Keratinocyte (primary cell): ENCODE results near the gene EFCAB8. TPM values are rescaled to one million over a fixed set of nuclear protein-coding genes. Genes with fewer than 3 reads are reported as not detected.

Experiments
- DNase-seq: peaks from one replicate; pipeline ENCODE4 v3.0.0-alpha.2; 2011; ENCODE audit warnings: low read depth, missing footprints, low spot score
- FAIRE-seq: peaks from 2 replicates; lab custom pipeline; 2011; peaks lifted over from hg19 to GRCh38; lab: Jason Lieb, UNC
- H2AFZ ChIP-seq: 2 replicates; pipeline ENCODE4 v1.6.0; 2012; ENCODE audit warnings: low read length, control low read depth, inconsistent platforms; ENCODE audit not compliant: control insufficient read depth
- H3K27ac ChIP-seq: 2 replicates; pipeline ENCODE4 v1.5.1; 2011; ENCODE audit warnings: low read length; ENCODE audit not compliant: control insufficient read depth, insufficient read depth
- H3K27me3 ChIP-seq: 3 replicates; pipeline ENCODE4 v1.6.0; 2011; ENCODE audit warnings: low read length; ENCODE audit not compliant: control insufficient read depth, insufficient read depth; ENCODE audit errors: extremely low read depth
- H3K36me3 ChIP-seq, 2 experiments: 2 replicates in 1 of 2; 3 replicates in 1 of 2; pipeline ENCODE4 v1.5.1; 2011; ENCODE audit warnings: low read length in 2 of 2, mild to moderate bottlenecking in 1 of 2; ENCODE audit not compliant: control insufficient read depth in 2 of 2, insufficient read depth in 2 of 2; ENCODE audit errors: extremely low read depth in 1 of 2
- H3K4me1 ChIP-seq: 3 replicates; pipeline ENCODE4 v1.5.1; 2011; ENCODE audit warnings: low read length; ENCODE audit not compliant: control insufficient read depth, insufficient read depth; ENCODE audit errors: extremely low read depth
- H3K4me2 ChIP-seq: 3 replicates; pipeline ENCODE4 v1.6.0; 2011; ENCODE audit warnings: low read depth, low read length; ENCODE audit not compliant: control insufficient read depth, insufficient read depth; ENCODE audit errors: extremely low read depth
- H3K4me3 ChIP-seq, 3 experiments: fragments of 200-600 bp in 1 of 3; sonication (generic) in 1 of 3; 2 replicates in 2 of 3; 3 replicates in 1 of 3; pipeline ENCODE4 v1.5.1; 2011 to 2016; ENCODE audit warnings: low read length in 3 of 3, mild to moderate bottlenecking in 3 of 3, control low read depth in 2 of 3, inconsistent platforms in 1 of 3, low read depth in 1 of 3, mixed read lengths in 1 of 3, mixed run types in 1 of 3, moderate library complexity in 1 of 3; ENCODE audit not compliant: control insufficient read depth in 2 of 3, insufficient read depth in 2 of 3; ENCODE audit errors: extremely low read depth in 1 of 3
- H3K79me2 ChIP-seq: 2 replicates; pipeline ENCODE4 v1.6.0; 2012; ENCODE audit warnings: low read length; ENCODE audit not compliant: control insufficient read depth, insufficient read depth
- H3K9ac ChIP-seq: 3 replicates; pipeline ENCODE4 v1.6.0; 2011; ENCODE audit warnings: low read length; ENCODE audit not compliant: control insufficient read depth, insufficient read depth; ENCODE audit errors: extremely low read depth
- H3K9me1 ChIP-seq: 3 replicates; pipeline ENCODE4 v1.6.0; 2011; ENCODE audit warnings: low read length; ENCODE audit not compliant: control insufficient read depth, insufficient read depth; ENCODE audit errors: extremely low read depth
- H3K9me3 ChIP-seq: 2 replicates; pipeline ENCODE4 v1.5.1; 2012; ENCODE audit warnings: low read depth, low read length; ENCODE audit not compliant: control insufficient read depth
- H4K20me1 ChIP-seq: 3 replicates; pipeline ENCODE4 v1.6.0; 2011; ENCODE audit warnings: low read length; ENCODE audit not compliant: control insufficient read depth, insufficient read depth; ENCODE audit errors: extremely low read depth
- CTCF ChIP-seq, 3 experiments: IDR thresholded peaks in 1 of 3; conservative IDR thresholded peaks in 1 of 3; optimal IDR thresholded peaks in 1 of 3; 2 replicates in 2 of 3; 3 replicates in 1 of 3; pipeline versions ENCODE3 to v1.5.1; 2011; ENCODE audit warnings: low read length in 3 of 3, mild to moderate bottlenecking in 3 of 3, moderate library complexity in 2 of 3, control low read depth in 1 of 3, inconsistent platforms in 1 of 3; ENCODE audit not compliant: insufficient read depth in 2 of 3; ENCODE audit errors: extremely low read depth in 1 of 3
- EZH2 ChIP-seq: IDR thresholded peaks from one replicate; pipeline ENCODE4 v1.6.1; 2012; ENCODE audit warnings: inconsistent platforms, mild to moderate bottlenecking, low read length, moderate library complexity
- dilution Hi-C: fragments of 300-500 bp; cut with MboI; formaldehyde crosslinking; loops from one replicate; pipeline ENCODE4 v1.7.0; 2020; ENCODE audit warnings: low sequenced_read_pairs; ENCODE audit not compliant: extremely low pct_ligation_motif_present
- polyA plus RNA-seq, 5 experiments: library from polyadenylated mRNA; depleted of rRNA in 3 of 5; stranded (reverse) in 3 of 5; stranded (forward) in 1 of 5; unstranded in 1 of 5; fragments of >200 nt; gene quantifications; 1 replicate in 1 of 5; 2 replicates in 3 of 5; 3 replicates in 1 of 5; pipeline versions ENCODE4 v1.2.1 to v1.2.3, GENCODE V29; 2011 to 2012; ENCODE audit warnings: missing spikeins in 2 of 5, low read depth in 1 of 5, low replicate concordance in 1 of 5

EFCAB8 gene
- polyA plus RNA-seq, 1 donor (not counting 4 experiments of a cell fraction or from before 2014, with no cell fraction given), result 0.03 TPM

- DNase-seq, result no peak
- dilution Hi-C loops, result no loop called here
- no peaks in the 10 kb centered on the region for H3K79me2 ChIP-seq
- peaks cover 3% of the 10 kb centered on the region for H3K27me3 ChIP-seq
- no peak overlapping the region for H3K4me2 ChIP-seq
- no peak for TF ChIP-seq CTCF (optimal IDR thresholded peaks at IDR 0.05 in 1 of 3, IDR thresholded peaks at IDR 0.05 in 1 of 3, conservative IDR thresholded peaks at IDR 0.05 in 1 of 3; ENCODE audit: extremely low read depth in 1 of 3, insufficient read depth in 2 of 3, low read length in 3 of 3)
- no peak for TF ChIP-seq EZH2
- H3K4me3 ChIP-seq, result no peak overlapping the region
- no peak overlapping the region for H3K27ac ChIP-seq
- no peaks in the 10 kb centered on the region for H4K20me1 ChIP-seq
- H3K9me3 ChIP-seq, result no peaks in the 10 kb centered on the region
- H2AFZ ChIP-seq, result no peak overlapping the region
- no peaks in the 10 kb centered on the region for H3K9me1 ChIP-seq
- H3K4me1 ChIP-seq, result no peaks in the 10 kb centered on the region
- H3K9ac ChIP-seq, result no peak overlapping the region
- FAIRE-seq, result no peak
- H3K36me3 ChIP-seq, result no peaks in the 10 kb centered on the region
Measured at GRCh38 chr20:33008336-33009213, 149.9 kb downstream of the EFCAB8 start.

- no peaks in the 10 kb centered on the region for H3K36me3 ChIP-seq
- H3K27me3 ChIP-seq, result peaks cover 3% of the 10 kb centered on the region
- no peaks in the 10 kb centered on the region for H3K9me1 ChIP-seq
- no peaks in the 10 kb centered on the region for H3K79me2 ChIP-seq
- H3K4me1 ChIP-seq, result no peaks in the 10 kb centered on the region
- no peak overlapping the region for H2AFZ ChIP-seq
- FAIRE-seq (no peak), DNase-seq (no peak)
- no peak for TF ChIP-seq CTCF (optimal IDR thresholded peaks at IDR 0.05 in 1 of 3, IDR thresholded peaks at IDR 0.05 in 1 of 3, conservative IDR thresholded peaks at IDR 0.05 in 1 of 3; ENCODE audit: extremely low read depth in 1 of 3, insufficient read depth in 2 of 3, low read length in 3 of 3)
- no peak for TF ChIP-seq EZH2
- no peak overlapping the region for H3K27ac ChIP-seq
- H3K9ac ChIP-seq, result no peak overlapping the region
- H3K4me2 ChIP-seq, result no peak overlapping the region
- dilution Hi-C loops, result no loop called here
- no peaks in the 10 kb centered on the region for H3K9me3 ChIP-seq
- no peak overlapping the region for H3K4me3 ChIP-seq
- no peaks in the 10 kb centered on the region for H4K20me1 ChIP-seq
Measured at GRCh38 chr20:33009214-33010132, 150.8 kb downstream of the EFCAB8 start.
